ENCODE data around the gene BCL11B. TPM values are rescaled to one million over a fixed set of nuclear protein-coding genes. Genes with fewer than 3 reads are reported as not detected.

Gene BCL11B
- total RNA-seq, 2 experiments from 2014 or later = 31.3 to 32.1 TPM

DNA sequence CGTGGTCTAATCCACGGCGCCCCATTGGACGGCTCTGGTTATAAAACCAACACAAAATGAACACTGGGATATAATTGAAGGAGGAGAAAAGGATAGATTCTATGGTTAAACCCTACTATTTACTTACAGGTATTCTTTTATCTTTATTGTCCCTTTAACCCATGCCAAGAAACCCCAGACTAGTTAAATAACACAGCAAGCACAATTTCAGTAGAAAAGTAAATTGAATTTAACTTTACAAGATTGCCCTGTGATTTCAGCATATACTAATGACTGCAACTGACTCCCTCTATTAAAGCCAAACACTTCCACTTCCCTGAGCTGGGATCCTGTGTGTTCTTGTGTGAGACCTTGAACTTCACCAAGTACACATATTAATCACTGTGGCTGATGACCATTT is 45.3 kb downstream of the BCL11B start:
- CTCF ChIA-PET = interaction anchor here (1.4 to 1.8 kb wide), 4 partner anchors 9 to 41 kb away, joined by 3 to 6 read pairs (median 4); no protein-coding TSS in a partner anchor
- POLR2A ChIA-PET = interaction anchor here (0.7 to 1.5 kb wide), 5 partner anchors 10 to 41 kb away, joined by 3 to 6 read pairs (median 3); no protein-coding TSS in a partner anchor

DNA sequence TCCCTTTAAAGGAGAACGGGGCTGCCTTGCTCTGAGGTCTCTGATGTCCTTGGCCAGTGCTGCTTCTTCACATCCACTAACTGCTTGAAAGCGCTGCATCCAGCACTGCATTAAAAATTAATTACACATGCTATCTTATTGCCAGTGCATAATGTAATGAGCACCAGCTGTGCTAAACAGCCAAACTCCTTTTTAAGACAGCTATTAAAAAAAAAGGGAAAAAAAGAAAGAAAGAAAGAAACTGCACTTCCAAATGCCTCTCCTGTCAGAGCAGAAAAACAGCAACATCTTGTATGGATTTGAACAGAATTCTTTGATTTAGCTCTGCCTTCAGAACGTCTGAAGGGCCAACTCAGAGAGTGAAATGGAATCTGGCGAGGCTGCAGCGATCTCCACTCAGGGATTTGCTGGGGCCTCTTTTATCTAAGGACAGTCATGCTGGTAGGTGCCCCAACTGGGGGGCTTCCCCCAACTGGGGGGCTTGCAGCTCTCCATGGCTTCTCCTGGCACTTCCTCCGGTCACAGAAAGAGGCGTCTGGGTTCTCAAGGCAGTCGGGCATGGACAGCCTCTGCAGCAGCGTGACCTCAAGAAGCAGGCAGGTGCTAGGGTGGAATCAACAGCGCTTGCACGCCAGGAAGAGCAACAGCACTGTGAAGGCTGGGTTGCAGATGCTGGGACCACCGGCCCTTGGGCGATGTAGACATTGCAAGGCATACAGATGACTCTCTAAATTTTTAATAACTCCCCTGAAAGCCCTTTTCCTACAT is 46.4 kb downstream of the BCL11B start:
- ChIA-PET POLR2A (interaction anchor here (0.7 to 1.5 kb wide), 2 partner anchors 18 to 37 kb away, joined by 3 read pairs; no protein-coding TSS in a partner anchor), CTCF (interaction anchor here (1.2 to 2.1 kb wide), 5 partner anchors 7 to 1087 kb away, joined by 3 to 13 read pairs (median 4); no protein-coding TSS in a partner anchor)

DNA sequence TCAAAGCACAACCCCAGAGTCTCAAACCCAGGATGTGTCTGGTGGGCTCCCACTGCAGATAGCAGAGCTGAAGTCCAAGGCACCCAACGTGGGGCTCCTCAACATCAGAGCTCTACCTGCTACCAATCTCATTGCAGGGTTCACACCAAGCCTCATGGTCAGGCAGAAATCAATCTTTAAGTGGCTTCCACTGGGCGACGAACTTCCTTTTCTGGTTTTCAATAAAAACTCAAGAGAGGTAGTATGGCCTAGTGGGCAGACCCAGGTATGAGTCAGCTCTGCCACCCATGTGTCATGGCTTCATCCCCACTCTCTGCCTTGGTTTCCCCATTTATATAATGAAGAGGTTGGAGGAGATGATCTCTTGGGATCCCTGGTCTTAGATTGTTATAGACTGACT is 47.0 kb downstream of the BCL11B start:
- POLR2A ChIA-PET = interaction anchor here (0.7 kb wide), 1 partner anchor 17 kb away, joined by 3 read pairs; no protein-coding TSS in a partner anchor

DNA sequence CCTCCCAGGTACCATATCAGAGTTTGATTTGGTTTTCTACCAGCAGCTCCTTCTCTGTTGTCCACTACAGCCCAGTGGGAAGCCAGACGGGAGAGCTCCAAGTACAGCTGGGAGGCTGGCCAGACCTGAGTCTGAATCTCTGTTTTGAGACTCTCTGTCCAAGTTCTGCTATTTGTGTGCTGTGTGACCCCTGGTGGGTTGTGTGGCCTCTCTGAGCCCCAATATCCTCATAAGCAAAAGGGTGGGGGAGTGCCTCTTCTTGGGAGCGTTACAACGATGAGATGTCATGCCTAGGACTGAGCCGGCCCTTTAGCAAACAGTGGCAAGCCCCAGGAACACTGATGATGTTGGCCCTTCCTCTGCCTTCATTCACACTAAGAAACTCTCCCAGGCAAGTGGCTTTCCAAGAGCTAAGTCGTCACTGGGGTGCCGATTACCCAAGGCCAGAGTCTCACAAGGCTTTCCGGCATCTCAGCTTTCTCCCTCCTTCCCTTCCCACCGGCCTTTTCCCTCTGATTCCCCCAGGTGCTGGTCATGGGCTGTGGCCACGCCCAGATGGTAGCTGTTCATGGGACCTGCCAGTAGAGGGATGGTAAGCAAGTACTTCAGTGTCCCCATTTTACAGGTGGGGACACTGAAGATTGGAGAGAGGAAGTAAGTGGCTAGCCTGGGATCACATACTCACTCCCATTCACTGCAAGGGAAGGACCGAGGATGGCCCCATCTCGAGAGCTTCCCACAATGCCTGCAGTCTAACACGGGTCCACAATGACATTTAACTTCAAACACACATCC is 47.7 kb downstream of the BCL11B start:
- CTCF ChIA-PET = interaction anchor here (0.5 to 2.1 kb wide), 6 partner anchors 11 to 1085 kb away, joined by 3 to 13 read pairs (median 4); no protein-coding TSS in a partner anchor
- POLR2A ChIA-PET = no interaction called here

More for the DNA sequence above, 47.0 kb downstream of the BCL11B start:
- CTCF ChIA-PET = interaction anchor here (0.5 to 2.1 kb wide), 6 partner anchors 10 to 1086 kb away, joined by 3 to 13 read pairs (median 4); no protein-coding TSS in a partner anchor

DNA sequence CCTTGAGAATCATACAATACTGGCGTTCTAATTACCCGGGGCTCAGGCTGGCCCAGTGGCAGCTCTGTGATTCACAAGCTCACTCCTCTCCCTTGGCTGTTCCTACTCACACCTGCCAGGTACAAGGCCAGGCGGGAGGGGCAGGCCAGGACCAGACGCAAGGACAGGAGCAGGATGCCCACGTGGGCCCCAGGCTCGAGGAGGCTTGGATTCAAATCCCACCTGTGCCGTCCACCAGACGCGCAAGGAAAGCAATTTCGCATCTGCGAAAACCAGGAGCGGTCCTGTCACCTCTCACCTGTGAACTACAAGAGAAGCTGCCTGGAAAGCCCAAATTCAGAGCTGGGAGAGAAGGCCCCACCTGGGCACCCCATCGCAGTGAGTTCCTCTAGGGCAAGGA is 50.6 kb downstream of the BCL11B start:
- POLR2A ChIA-PET = no interaction called here
- CTCF ChIA-PET = interaction anchor here (1.6 kb wide), 1 partner anchor 9 kb away, joined by 5 read pairs; no protein-coding TSS in a partner anchor

DNA sequence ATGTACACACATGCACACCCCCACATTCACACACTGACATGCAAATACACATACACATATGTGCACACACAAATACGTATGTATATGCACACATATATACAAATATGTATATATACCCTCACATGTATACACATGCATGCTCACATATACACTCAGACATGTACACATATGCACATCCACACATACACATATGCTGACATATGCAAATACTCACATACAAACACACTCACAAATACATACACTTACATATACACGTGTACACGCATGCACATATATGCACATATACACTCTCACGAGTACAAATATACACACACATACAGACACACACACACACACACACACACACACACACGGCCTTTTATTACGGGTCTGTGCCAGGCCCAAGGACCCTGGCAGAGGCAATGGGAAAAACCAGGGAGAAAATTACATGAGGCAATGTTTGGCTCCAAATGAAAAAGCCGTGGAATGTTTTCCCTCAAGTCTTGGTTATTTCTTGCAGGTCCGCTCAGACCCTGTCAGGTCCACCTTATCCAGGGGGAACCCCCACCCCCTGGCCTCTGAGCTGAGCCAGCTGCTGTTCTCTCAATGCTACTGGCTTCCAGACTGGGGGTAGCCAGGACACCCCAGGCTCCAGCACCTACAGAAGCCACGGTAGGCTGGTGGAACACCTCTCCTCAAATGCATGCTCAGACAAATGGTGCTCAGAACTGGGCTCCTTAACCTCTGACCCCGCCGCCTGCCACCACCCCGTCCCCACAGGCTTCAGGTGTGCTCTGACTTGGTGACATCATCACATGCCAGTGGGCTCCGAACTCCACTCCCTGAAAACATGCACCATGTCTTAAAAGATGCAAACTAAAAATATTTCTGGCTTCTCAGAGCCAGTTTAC is 54.7 kb downstream of the BCL11B start:
- POLR2A ChIA-PET = interaction anchor here (1.4 kb wide), 1 partner anchor 13 kb away, joined by 4 read pairs; no protein-coding TSS in a partner anchor

DNA sequence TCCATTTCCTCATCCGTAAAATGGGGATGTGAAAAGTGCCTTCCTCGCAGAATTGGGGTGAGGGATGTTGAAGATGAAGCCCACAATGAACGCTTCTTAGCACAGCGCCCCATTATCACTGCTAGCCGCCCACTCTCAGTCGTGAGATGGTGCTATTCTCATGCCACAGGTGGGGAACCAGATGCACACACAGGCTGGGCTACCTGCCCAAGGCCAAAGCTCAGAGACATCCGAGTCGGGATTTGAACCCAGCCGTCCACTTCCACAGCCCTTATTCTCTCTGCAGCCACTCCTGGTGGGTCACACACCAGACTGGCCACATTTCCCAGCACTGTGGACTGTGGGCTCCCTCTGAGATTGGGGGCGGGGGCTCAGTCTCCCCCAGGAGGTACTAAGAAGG is 55.8 kb downstream of the BCL11B start:
- CTCF ChIA-PET = interaction anchor here (1.1 to 1.2 kb wide), 2 partner anchors 14 to 21 kb away, joined by 4 read pairs; no protein-coding TSS in a partner anchor

More for the DNA sequence above, 54.7 kb downstream of the BCL11B start:
- CTCF ChIA-PET = interaction anchor here (0.6 to 2.4 kb wide), 7 partner anchors 9 to 117 kb away, joined by 3 to 14 read pairs (median 4); no protein-coding TSS in a partner anchor

DNA sequence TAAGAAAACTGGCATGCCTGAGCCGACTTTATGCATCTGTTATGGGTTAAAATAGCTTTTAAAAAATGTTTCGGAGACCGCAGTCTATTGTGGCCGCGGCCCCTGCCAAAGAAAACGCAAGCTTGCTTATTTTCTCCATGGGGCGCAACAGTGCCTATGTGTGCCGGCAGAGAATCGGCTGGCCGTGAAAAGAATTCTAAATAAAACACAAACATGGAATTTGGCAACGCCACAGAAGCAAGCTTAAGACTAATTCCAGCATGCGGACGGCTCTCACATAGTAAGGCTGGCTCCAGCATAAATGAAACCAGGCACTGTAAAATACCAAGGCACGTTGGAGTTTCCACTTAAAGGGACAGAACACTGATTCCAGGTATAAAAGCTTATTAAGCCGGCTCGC is 56.7 kb downstream of the BCL11B start:
- CTCF ChIA-PET = interaction anchor here (1.5 to 2.2 kb wide), 2 partner anchors 15 to 26 kb away, joined by 3 to 7 read pairs; no protein-coding TSS in a partner anchor
- POLR2A ChIA-PET = interaction anchor here (0.6 kb wide), 2 partner anchors 52 to 55 kb away, joined by 3 to 11 read pairs; no protein-coding TSS in a partner anchor

More for the DNA sequence above, 55.8 kb downstream of the BCL11B start:
- POLR2A ChIA-PET = no interaction called here

DNA sequence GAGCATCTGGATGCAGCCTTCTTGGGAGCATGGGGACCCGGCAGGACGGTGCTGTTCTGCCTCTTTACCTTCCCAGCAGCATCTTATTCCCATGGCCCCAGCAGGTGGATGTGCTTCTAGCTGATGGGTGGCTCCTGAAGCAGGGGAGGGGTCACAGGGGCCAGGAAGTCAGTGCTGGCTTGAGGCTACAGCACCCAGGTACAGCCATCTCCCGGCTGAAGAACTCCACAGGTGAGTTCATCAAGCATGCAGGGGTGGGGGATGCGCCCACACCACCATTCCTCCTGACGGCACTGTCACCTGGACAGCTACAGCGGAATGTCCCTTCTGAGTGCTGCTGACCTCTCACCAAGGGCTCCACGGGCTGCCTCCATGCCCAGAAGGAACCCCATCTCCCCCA is 57.3 kb downstream of the BCL11B start:
- CTCF ChIA-PET = interaction anchor here (0.7 to 2.2 kb wide), 3 partner anchors 16 to 486 kb away, joined by 3 to 7 read pairs (median 3); no protein-coding TSS in a partner anchor
- POLR2A ChIA-PET = no interaction called here

DNA sequence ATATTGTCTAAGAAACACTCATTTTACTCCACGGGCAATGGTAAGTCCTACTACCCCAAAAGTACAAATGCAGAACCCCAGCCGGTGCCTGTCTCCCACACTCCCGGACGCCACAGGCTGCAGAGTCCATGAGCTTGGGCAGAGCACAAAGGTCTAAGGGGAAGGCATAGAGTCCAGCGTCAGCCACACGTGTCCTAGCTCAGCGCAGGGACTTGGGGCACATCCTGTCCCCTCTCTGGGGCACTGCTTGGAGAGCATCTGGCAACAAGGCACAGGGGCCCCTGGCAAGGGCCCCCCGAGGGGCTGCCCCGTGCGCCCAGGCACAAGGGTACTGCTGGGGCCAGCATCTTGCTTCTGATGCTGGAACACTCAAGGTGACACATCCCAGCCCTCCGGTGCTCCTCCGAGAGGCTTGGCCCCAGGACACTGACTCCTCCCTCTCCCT is 58.4 kb downstream of the BCL11B start:
- ChIA-PET CTCF (interaction anchor here (1.0 to 2.2 kb wide), 3 partner anchors 11 to 17 kb away, joined by 3 to 7 read pairs (median 4); no protein-coding TSS in a partner anchor), POLR2A (interaction anchor here (1.4 kb wide), 1 partner anchor 13 kb away, joined by 6 read pairs; no protein-coding TSS in a partner anchor)

DNA sequence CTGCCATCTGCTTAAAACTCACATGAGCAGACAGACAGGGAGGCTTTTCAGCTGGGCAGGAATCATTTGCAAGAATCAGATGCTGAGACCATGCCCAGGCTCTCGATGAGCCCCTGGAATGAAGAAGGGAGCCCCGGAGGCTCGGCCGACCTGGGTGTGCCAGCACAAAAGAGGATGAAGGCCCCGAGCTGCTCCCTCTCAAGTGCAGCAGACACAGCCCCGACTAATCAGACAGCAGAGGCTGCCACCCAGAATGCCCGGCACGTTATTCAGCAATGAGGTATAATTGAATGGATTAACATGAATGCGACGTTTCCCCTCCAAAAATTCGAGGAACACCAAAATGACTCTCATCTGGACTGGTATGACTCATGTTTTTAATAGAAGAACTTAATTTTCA is 58.9 kb downstream of the BCL11B start:
- ChIA-PET POLR2A (interaction anchor here (1.4 kb wide), 1 partner anchor 14 kb away, joined by 6 read pairs; no protein-coding TSS in a partner anchor), CTCF (interaction anchor here (1.0 to 1.4 kb wide), 2 partner anchors 11 to 17 kb away, joined by 3 to 4 read pairs; no protein-coding TSS in a partner anchor)

DNA sequence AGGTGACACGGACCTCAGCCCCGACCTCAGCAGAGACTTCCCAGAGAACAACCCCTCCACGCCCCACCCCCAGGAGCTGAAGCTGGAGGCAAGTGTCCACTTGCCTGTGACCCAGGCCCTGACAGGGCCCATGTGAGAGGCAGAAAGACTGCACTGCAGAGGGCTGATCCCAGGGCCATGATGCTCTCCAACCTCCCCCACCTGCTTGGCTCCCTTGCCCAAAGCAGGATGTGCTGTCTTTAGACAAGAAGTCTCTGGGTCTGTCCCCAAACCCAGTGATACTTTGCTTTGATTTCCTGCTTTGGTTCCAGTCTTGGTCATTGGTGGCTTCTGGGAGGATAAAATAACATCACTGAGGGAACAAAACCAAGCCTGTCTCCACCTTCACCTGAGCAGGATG is 59.4 kb downstream of the BCL11B start:
- POLR2A ChIA-PET = interaction anchor here (1.4 kb wide), 1 partner anchor 14 kb away, joined by 6 read pairs; no protein-coding TSS in a partner anchor
- CTCF ChIA-PET = interaction anchor here (1.0 kb wide), 1 partner anchor 18 kb away, joined by 4 read pairs; no protein-coding TSS in a partner anchor

DNA sequence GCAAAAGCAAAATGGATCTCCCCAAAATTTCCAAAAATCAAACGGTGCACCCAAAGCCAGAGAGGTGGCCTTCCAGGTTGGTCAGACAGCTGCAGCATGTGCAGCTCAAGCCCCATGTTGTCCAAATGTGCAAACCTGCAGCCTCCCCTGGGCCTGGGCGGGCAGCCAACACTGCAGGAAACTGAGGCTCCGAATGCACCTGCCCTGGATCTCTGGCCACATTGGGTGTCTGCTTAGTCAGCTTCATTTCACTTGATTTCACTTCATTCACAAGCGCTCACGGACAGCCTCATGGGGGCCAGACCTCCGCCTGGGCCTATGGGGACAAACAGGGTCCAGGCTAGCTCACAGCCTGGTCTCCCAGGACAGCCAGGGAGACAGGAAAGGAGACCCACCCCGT is 59.8 kb downstream of the BCL11B start:
- ChIA-PET POLR2A (interaction anchor here (0.5 to 0.7 kb wide), 2 partner anchors 25 to 57 kb away, joined by 3 to 4 read pairs; no protein-coding TSS in a partner anchor), CTCF (interaction anchor here (1.2 kb wide), 1 partner anchor 10 kb away, joined by 3 read pairs; no protein-coding TSS in a partner anchor)

DNA sequence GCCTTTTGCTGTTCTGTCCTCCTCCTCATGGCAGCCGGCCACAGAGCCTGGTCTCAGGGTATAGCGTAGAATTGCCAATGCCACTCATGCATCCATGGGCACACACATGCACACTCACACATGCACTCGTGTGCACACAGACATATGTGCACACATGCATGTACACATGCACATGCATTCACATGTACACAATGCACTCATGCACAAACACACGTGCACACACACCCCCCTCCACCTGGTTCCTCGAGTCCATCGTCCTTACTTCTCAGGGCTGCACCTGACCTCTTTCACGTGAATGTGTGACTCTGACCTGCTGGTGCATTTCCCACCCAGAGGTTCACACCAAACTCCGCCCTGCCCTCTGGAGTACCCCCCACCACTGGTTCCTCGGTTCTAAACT is 60.6 kb downstream of the BCL11B start:
- POLR2A ChIA-PET = no interaction called here
- CTCF ChIA-PET = interaction anchor here (0.9 to 1.2 kb wide), 2 partner anchors 9 to 19 kb away, joined by 3 read pairs; no protein-coding TSS in a partner anchor

DNA sequence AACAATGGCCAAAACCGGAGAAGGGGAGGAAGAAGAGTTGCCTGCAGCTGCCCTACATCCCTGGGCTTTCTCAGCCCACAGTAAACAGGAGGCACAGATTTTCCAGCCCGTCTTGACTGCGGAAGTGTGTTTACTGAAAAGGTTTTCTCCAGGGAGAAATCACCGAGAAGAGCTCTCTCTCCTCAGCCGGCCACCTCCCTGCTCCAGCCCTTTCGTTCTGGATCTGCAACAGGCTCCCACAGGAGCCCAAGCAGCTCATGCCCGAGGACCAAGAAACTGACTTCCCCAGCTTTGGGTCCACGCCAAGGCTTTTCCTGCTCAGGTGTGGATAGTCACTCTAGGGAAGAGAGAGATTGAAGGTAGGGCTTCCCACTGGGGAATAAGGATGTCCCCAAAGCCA is 61.7 kb downstream of the BCL11B start:
- ChIA-PET POLR2A (no interaction called here), CTCF (interaction anchor here (0.9 kb wide), 1 partner anchor 20 kb away, joined by 3 read pairs; no protein-coding TSS in a partner anchor)

DNA sequence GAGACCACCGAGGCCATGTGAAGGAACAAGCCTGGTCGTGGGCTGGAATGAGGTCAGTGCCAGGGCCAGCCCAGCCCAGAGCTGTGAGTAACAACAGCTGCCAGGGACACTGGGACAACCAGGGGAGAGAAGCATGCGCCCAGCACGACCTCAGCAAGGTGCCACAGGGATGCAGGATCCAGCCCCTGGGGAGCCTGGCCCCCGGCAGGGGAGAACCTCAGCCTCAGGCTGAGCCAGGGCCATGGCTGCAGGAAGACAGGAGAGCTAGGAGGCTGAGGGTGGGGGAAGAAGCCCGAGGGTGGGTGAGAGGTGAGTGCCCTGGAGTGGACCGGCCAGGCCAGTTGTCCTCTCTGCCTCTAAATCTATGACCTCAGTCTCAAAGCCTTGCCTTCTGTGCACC is 62.6 kb downstream of the BCL11B start:
- CTCF ChIA-PET = no interaction called here
- POLR2A ChIA-PET = no interaction called here

DNA sequence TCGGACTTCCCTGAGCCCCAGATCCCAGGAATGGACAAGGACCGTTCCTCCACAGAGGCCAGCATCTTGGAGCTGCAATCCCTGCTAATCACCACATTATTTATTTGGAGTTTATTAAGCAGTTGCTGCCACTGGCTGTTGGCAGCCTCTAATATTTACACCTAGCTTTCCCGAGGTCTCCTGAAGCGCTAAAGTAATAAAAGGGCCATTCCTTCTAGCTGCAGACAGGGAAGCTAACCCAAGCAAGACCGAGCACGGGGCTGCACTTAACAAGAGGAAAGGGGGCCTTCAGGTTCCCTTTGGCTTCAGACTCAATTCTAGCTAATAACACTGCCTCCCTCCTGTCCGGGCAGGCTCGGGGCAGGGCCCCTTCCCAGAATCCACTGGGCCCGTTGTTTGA is 63.7 kb downstream of the BCL11B start:
- ChIA-PET POLR2A (interaction anchor here (1.1 kb wide), 1 partner anchor 17 kb away, joined by 3 read pairs; no protein-coding TSS in a partner anchor), CTCF (interaction anchor here (0.7 to 1.3 kb wide), 2 partner anchors 16 to 23 kb away, joined by 3 to 4 read pairs; no protein-coding TSS in a partner anchor)

All from activated CD8-positive, alpha-beta memory T cell treated with anti-CD3 and anti-CD28 coated beads for 36 hours (primary cell).